GM21515 (cell line): ENCODE data around the gene SMYD3.
A peak's percentile ranks its signal among the peaks of the same experiment; 100 is the strongest.
"Not testable (repeated sequence)": the region's sequence is repeated elsewhere in the genome, so short reads cannot be mapped to it uniquely, and the experiment has no call there.

Experiments used
- ATAC-seq: cut with Tn5 transposase; IDR thresholded peaks from one replicate; pipeline ENCODE4 v1.9.1; 2021; ENCODE audit not compliant: unreplicated experiment

SMYD3 gene

DNA sequence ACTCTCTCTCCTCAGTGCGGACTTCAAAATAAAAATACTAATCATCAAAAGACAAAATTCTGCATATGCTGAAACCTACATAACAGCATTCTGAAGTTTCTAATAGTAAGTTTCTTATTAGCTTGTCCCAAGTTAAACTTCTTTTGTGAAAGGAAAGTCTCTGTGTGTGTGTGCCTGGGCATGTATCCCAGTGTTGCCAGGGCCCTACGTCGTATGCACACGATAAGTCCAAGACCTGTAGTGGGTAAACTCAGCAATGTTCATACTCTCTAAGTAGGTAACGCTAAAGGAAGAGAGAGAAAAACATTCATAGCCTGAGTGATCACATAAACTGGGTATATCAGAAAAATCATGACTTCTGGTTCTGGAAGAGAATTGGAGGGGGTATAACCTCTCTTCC is 465.7 kb downstream of the SMYD3 start:
- ATAC-seq: no peak

DNA sequence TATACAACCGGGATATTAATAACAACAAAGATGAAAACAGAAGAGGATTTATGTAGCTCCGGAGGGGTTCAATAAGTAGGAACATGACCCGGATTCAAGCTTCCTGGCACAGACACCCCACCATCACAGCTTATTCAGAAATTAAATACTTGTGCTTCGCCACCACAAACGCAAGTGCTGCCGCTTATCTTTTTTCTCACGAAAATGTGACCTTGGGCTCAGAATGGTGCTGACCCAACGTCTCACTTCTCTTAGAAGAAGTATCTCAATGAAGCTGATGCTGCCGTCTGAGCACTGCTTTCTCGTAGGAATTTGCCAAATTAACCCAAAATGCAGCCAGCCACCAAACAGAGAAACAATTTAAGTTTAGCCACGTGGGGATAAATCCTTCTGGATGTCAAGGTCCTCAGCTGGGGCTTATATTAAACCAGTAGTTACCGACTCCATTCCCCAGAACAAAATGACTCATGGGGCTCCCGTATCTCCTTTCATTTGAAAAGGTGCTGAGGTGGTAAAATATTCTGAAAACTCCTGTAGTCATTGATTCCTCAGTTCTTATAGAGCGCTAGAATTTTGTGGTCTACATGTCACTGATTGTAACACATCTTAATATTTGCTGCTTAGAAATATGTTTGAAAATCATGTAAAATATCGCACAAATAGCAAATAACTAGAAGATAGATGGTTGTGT is 466.7 kb downstream of the SMYD3 start:
- ATAC-seq: no peak

DNA sequence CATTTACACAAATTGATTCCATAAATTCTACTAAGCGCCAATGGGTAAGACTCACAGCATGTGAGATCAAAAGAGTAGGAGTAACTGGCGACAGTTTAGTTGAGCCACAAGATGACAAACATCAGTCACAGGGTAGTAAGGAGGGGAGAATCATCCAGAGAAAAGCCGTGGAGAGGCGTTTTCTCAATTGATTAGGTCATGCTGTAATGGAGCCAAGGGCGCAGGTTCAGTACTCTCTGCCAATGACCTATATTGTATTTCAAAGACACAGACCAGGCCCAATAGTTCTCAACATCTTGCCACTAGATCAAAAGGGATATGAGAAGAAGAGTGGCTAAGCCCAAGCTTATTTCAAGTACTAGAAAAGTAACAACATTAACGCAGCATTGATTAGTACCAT is 467.5 kb downstream of the SMYD3 start:
- no peak for ATAC-seq

DNA sequence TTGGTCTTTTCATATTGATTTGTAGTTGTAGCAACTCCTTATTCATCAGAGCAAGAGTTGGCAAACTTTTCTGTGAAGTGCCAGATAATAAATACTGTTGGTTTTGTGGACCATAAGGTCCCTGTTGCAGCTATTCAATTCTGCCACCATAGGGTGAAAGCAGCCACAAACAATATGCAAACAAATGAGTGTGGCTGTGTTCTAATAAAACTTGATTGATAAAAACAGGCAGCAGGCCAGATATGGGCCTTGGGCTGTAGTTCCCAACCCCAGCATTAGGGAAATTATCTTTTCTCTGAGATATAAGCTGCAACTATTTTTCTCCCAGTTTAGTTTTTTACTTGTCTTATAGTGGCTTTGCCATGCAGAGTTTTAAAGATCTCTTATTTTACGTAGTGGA is 469.2 kb downstream of the SMYD3 start:
- ATAC-seq: no peak

DNA sequence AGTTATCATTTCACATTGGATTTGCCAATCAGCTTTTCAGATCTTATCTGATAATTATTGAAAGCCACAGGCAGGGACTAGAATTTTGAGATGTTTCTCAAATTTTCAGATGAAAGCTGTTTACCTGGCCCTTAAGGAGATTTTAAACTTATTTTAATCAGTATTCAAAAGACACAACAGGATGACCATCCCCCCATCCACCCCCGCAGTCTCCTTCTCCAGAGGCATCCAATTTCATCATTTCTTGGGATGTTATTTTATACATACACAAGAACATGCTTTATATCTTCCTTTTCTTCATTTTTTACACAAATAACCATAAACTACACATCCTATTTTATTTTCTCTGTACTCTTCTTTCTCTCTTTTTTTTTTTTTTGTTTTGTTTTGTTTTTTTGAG is 470.9 kb downstream of the SMYD3 start:
- ATAC-seq: no peak

DNA sequence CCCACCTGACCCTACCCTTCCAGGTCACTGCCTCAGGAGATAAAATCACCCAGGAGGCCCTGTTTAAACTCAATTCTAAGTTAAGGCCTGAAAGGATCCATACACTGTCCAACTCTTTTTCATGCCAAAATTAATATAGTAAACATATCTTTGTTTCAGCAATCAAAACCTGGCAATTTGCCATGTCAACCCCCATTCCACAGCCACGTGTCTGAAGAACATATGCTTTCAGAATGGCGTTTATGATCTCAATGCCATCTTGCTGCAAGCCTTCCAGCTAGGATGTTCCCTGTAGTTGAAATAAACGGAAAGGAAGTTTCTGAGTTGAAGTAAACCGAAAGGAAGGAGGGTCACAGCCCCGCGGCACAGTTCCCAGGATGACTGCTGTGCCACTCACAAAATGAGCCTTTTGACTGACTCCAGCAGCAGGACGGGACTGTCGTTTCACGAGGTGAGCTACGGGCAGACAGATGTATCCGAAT is 472.0 kb downstream of the SMYD3 start:
- no peak for ATAC-seq

DNA sequence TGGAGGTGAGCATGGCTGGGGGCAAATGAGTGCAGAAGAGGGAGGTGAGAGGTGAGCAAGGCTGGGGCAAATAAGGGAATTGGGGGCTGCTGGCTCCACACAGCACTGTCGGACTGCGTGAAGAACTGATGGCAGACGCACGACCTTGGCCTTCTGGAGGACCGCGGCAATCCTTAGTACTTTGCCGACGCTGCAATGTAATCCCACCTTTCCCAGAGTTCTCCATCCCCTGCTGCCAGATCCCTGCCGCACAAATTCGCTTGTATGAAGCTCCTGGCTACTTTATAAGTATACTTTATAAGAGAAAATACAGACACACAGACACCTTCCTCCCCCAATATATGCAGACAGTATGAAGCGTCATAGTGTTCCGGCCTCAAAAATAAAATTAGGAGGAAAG is 472.4 kb downstream of the SMYD3 start:
- ATAC-seq: no peak

DNA sequence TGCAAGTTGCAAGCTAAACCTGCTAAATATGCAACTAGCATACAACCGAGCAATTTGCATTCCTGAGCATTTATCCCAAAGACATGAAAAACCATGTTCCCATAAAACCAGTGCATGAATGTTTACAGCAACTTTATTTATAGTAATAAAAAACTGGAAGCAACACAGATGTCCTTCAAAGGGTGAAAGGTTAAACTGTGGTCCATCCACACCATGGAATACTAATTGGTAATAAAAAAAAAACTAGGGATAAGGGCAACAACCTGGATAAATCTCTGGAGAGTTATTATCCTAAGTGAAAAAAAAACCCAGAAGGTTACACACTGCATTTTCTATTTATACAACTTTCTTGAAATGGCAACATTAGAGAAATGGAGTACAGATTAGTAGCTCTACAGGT is 474.1 kb downstream of the SMYD3 start:
- ATAC-seq: no peak

DNA sequence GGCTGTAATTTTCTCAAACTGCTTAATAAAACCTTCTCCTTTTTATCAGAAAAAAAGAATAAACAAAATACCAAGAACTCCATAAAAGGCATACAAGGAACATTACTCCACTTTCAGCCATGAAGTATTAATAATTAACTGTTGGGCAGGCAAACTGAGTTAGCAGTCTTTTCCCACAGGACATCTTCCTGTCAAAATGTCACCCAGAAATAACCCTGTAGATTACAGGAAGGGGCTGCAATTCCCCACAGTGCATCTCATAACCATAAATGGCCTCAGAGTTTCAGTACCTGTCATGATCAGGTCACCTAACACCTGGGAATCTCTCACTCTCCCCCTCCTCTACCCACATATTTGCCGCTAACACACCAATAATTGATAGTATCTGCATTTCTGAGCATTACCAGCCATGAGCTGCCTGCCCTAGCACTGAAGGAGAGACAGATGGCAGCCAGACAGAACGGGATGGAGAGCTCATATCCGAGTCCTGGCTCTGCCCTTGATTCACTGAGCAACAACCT is 475.0 kb downstream of the SMYD3 start:
- no peak for ATAC-seq

DNA sequence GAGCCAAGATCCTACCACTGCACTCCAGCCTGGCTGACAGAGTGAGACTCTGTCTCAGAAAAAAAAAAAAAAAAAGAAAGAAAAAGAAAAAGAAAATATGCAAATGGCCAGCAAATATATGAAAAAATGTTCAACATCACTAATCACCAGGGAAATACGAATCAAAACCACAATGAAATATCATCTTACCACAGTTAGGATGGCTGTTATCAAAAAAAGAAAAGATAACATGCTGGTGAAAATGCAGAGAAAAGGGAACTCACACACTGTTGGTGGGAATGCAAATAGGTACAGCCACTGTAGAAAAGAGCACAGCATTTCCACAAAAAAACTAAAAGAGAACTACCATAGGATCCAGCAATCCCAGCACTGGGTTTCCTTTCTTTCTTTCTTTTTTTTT is 477.5 kb downstream of the SMYD3 start:
- ATAC-seq: no peak

DNA sequence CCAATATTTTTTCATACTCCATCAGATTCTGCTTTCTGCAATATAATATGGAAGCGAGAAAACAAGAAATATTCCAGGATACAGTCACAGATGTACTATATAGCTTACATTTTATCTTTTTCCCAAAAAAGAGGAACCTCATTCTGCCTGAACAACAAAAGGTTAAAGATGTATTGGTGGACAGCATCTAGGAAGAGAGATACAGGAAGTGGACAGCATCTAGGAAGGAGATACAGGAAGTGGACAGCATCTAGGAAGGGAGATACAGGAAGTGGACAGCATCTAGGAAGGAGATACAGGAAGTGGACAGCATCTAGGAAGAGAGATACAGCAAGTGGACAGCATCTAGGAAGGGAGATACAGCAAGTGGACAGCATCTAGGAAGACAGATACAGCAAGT is 483.0 kb downstream of the SMYD3 start:
- ATAC-seq: not testable (repeated sequence)

DNA sequence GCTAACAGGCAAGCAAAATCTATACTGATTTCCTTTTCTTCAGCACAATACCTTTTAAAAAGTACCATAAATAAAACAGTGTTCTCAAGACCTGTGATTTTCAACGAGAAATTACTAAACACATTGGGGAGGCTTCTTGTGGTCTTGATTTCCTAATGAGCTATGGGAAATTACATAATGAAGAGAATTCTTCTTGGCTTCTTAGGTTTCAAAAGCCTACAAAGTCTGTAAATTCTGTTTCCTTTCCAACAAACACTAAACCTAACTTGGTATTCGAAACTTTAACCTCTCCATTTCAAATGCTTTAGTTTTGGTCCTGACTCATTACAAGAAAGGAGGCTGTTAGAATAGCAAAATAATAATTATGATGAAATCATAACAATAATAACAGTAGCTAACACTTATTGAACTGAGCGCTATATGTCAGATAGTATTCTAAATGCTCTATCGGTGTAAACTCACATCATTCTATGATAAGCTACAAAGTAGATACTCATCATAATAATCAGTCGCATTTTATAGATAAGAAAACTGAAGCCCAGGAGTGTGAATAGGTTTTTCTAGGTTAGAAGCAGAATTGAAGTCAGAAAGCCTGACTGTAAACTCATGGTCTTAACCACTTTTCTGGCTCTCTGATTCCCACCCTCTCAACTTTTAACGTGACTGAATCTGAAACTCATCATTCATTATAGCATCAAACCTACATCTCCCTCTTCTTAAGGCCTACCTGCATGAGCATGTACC is 486.7 kb downstream of the SMYD3 start:
- ATAC-seq: peak; percentile 64

DNA sequence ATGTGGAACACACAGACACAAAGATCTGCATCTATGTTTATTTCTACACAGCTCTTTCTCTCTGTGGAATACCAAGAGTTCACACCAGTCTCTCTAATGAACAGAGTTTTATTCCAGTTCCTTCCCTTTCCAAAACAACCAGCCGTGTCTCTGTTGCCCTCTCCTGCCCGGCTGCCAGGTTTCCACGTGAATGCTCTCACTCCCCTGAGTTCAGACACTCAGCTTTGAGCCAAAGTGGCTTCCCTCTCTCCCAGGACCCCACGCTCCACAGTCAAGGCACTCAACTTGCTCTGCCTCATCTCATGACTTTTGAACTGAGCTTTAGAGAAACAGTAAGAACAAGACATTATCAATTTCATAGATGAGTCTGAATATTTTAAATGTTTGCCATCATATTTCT is 488.9 kb downstream of the SMYD3 start:
- no peak for ATAC-seq

DNA sequence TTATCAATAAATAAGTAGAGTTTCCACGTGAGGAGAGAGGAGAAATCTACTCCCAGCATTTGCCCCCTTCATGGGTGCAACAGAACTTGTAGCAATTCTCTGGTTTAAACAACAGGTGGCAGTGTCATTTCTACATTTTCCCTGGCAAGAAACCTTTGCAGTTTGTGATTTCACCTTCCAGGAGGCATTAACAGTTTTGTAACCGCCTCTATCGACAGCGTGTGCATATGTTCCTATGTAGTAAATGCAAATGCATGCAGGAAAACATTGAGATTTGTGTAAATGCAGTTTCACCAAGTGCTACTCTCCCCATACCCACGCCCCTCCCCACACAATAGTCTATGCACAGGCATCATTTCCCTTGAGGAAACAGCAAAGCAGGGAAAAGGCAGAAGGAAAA is 494.7 kb downstream of the SMYD3 start:
- no peak for ATAC-seq

DNA sequence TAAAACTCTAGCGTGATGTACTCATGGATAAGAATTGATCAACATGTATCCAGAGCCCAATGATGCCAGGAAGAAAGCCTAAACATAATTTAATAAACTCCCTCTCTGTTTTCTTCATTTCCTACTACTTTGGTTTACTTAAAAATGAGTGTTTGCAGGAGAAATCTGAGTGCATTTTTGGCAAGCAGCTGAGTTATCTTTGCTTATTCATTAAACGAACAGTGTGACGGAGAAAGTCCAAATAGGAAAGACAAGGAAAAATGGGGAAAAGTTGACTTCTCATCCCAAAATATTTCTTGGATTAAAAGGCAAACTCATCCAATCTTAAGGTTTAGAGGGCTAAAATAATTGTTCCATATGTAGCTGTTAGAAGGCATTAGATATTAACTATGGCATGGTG is 496.7 kb downstream of the SMYD3 start:
- ATAC-seq: no peak

DNA sequence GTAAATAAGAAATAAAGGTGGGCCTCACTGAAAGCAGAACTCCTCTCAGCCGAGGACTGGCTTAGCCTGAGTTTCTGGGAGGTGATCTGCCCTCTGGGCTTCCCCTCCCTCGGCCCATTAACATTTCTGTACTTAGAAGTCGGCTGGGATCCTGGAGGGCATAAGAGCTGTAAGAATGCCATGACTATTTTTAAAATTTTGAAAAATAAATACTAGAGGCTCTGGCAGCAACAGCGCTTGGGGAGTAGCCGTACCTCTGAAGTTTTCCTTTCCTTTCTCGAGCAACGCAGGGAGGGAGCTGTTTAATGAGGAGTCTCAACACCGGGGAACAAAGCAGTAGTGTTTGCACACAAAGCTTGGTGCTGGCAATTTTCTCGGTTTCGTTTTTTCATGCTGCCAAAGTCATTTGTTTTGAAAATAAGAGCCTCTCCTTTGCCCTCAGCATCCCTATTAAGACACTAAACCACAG is 498.7 kb downstream of the SMYD3 start:
- ATAC-seq: no peak

DNA sequence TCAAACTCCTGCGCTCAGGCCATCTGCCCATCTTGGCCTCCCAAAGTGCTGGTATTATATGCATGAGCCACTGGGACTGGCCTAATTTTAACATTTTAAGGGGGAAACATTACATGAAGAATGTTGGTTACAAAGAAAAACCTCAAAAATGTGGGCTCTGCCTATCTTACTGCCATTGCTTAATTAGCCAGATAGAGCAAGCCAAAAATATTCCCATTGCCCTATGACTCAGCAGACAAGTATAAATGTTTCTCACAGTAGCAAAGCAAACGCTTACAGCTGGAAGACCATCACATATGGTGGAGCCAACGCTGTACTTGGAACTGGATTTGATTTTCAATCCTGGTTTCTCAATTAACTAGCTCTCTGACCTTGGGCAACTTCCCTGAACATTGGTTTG is 502.0 kb downstream of the SMYD3 start:
- no peak for ATAC-seq

DNA sequence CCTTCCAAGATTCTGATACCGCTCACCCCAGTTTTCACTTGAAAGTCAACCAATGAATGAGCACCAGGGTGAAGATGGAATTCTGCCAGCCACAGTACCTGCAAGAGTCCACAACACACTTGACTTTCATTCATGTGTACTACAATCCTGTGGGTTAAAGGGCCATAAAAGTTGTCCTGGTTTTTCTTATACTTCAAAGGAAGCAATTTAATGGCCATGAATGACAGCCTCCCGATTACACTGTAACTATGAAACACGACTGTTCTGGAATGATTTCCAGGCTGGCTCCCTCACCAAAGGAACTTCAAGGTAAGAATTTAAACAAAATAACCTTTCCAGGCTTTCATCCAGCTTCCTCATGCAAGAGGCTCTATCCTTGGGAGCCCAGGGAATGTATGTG is 502.8 kb downstream of the SMYD3 start:
- no peak for ATAC-seq

DNA sequence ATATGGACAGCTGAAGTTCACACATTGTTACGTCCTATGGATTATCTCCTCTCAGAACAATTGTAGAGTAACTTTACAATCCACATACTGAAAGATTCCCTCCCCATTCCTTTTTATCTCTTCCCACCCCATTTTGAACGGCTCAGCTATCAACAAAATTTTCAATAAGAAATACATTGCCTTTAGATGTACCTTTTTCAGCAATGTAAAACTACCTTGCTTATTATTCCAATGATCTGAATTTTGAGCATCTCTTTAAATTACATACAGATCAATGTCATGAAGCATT is 503.7 kb downstream of the SMYD3 start:
- no peak for ATAC-seq

DNA sequence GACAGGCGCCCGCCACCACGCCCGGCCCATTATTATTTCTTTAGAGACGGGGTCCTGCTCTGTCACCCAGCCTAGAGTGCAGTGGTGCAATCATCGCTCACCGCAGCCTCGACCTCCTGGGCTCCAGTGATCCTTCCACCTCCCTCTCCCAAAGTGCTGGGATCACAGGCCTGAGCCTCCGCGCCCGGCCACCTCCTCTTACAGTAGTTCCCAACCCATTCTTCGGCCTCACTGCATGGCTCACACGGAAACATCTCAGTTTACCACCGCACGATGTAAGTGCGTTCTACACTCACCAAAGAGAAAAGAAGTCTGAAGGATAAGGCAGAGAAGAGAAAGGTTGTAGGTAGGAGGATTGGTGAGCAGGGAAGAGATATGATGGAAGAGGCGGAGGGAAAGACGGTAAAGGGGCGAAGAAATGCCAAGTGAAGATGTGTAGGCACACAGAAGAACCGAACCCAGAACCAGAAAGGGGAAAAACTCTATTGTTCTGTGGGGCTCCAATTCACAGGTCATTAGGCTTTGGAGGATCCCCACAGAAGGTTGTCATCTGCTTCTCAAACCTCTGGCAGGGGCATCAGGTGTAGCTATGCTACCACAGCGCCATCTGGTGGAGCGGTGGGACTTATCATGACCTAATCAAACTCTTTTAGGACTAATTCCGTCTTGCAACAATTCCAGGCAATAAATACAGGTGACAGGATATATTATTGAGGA is 504.2 kb downstream of the SMYD3 start:
- peak; percentile 70 for ATAC-seq

DNA sequence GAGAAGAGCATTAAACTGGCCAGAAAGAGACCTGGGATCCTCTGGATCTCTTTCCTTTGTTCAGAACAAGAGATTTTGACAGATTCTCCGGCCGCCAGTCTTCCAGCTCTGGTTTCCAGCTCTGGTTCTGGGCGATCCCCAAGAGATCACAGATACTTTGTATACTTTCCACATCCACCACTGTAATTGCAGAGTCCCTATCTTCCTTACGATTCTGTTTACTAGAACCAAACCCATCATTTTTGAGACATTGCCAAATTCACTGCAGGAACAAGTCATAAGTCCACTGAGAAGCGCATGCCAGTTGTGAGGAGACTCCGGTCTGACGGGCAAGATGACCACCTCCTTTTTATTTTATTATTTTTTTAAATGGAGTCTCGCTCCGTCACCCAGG is 505.2 kb downstream of the SMYD3 start:
- ATAC-seq: no peak
